Measurements from ENCODE around the gene CFAP299.

GRCh38 chr4:80610199-80610598, 274.7 kb downstream of the CFAP299 start:
- TF ChIP-seq CTCF (IDR thresholded peaks at IDR 0.05; ENCODE audit: low read length) (no peak), EZH2 (IDR thresholded peaks at IDR 0.05; ENCODE audit: borderline replicate concordance, low read length) (no peak)
